HepG2 (cell line): ENCODE data around the gene IRS1. TPM values are rescaled to one million over a fixed set of nuclear protein-coding genes. Genes with fewer than 3 reads are reported as not detected.

Experiments
- BCL3 ChIP-seq: sonication (generic); formaldehyde crosslinking; IDR thresholded peaks from 2 replicates; pipeline ENCODE4 v1.5.1; 2020; ENCODE audit warnings: mild to moderate bottlenecking, missing genetic modification reagents, moderate library complexity
- FLYWCH1 ChIP-seq: sonication (generic); formaldehyde crosslinking; IDR thresholded peaks from 2 replicates; pipeline ENCODE4 v1.8.1; 2023; ENCODE audit warnings: mild to moderate bottlenecking, missing genetic modification reagents
- HBP1 ChIP-seq: IDR thresholded peaks from 2 replicates; pipeline ENCODE4 v1.6.1; 2016; ENCODE audit warnings: low read depth, control low read depth
- HMGXB4 ChIP-seq, 2 experiments: sonication (generic) in 1 of 2; formaldehyde crosslinking in 1 of 2; IDR thresholded peaks; 2 replicates each; pipeline versions ENCODE4 v1.4.0 to v1.6.1; 2018 to 2020; ENCODE audit warnings: missing genetic modification reagents in 2 of 2, borderline replicate concordance in 1 of 2, low read depth in 1 of 2, mild to moderate bottlenecking in 1 of 2, missing biosample characterization in 1 of 2
- HNRNPL ChIP-seq: fragments of 200-400 bp; formaldehyde crosslinking; IDR thresholded peaks from 2 replicates; pipeline ENCODE4 v1.6.1; 2017; ENCODE audit warnings: mild to moderate bottlenecking, low read depth, low read length
- KAT8 ChIP-seq: IDR thresholded peaks from 2 replicates; pipeline ENCODE4 v1.6.1; 2016; ENCODE audit warnings: missing genetic modification reagents, missing compliant biosample characterization
- KLF12 ChIP-seq: sonication (generic); formaldehyde crosslinking; IDR thresholded peaks from 2 replicates; pipeline ENCODE4 v1.4.0; 2020; ENCODE audit warnings: missing genetic modification reagents, borderline replicate concordance
- MAF1 ChIP-seq: sonication (generic); formaldehyde crosslinking; IDR thresholded peaks from 2 replicates; pipeline ENCODE4 v1.5.0; 2020; ENCODE audit warnings: missing genetic modification reagents, borderline replicate concordance
- MBD4 ChIP-seq: IDR thresholded peaks from 2 replicates; pipeline ENCODE4 v1.6.1; 2012; ENCODE audit warnings: low read length, inconsistent platforms, borderline replicate concordance
- MIER2 ChIP-seq: IDR thresholded peaks from 2 replicates; pipeline ENCODE4 v1.6.1; 2016; ENCODE audit warnings: missing biosample characterization, missing genetic modification reagents
- MIER3 ChIP-seq: IDR thresholded peaks from 2 replicates; pipeline ENCODE4 v1.6.1; 2016; ENCODE audit warnings: missing compliant biosample characterization, borderline replicate concordance
- RARG ChIP-seq: sonication (generic); formaldehyde crosslinking; IDR thresholded peaks from 2 replicates; pipeline ENCODE4 v1.4.0; 2020; ENCODE audit warnings: low read depth, mild to moderate bottlenecking, missing genetic modification reagents
- REL ChIP-seq: sonication (generic); formaldehyde crosslinking; conservative IDR thresholded peaks from 2 replicates; pipeline ENCODE4 v1.8.0; 2022; ENCODE audit warnings: mild to moderate bottlenecking, missing genetic modification reagents, moderate library complexity
- SNRNP70 ChIP-seq: fragments of 200-400 bp; formaldehyde crosslinking; IDR thresholded peaks from 2 replicates; pipeline ENCODE4 v1.6.1; 2017; ENCODE audit warnings: mild to moderate bottlenecking, low read depth, low read length, moderate library complexity
- SOX13 ChIP-seq, 3 experiments: fragments of 450-650 bp in 1 of 3; sonication (generic) in 1 of 3; formaldehyde crosslinking in 1 of 3; IDR thresholded peaks in 2 of 3; conservative IDR thresholded peaks in 1 of 3; 2 replicates each; pipeline versions ENCODE4 v1.5.0 to v1.6.1; 2016 to 2020; ENCODE audit warnings: antibody characterized with exemption in 1 of 3, mild to moderate bottlenecking in 1 of 3, missing compliant biosample characterization in 1 of 3, missing genetic modification reagents in 1 of 3, moderate library complexity in 1 of 3
- THYN1 ChIP-seq: sonication (generic); formaldehyde crosslinking; IDR thresholded peaks from 2 replicates; pipeline ENCODE4 v1.8.1; 2023; ENCODE audit warnings: low read depth, mild to moderate bottlenecking, moderate library complexity, missing genetic modification reagents, borderline replicate concordance
- TIGD3 ChIP-seq: sonication (generic); formaldehyde crosslinking; IDR thresholded peaks from 2 replicates; pipeline ENCODE4 v1.5.1; 2020; ENCODE audit warnings: mild to moderate bottlenecking, missing genetic modification reagents, borderline replicate concordance
- TSC22D2 ChIP-seq: sonication (generic); formaldehyde crosslinking; IDR thresholded peaks from 2 replicates; pipeline ENCODE4 v1.5.1; 2020; ENCODE audit warnings: missing genetic modification reagents, mild to moderate bottlenecking, borderline replicate concordance
- YY1 ChIP-seq: IDR thresholded peaks from 2 replicates; pipeline ENCODE4 v1.6.1; 2011; ENCODE audit warnings: low read length, low read depth, moderate library complexity, mild to moderate bottlenecking; ENCODE audit not compliant: insufficient read depth, insufficient replicate concordance
- ZMAT3 ChIP-seq: sonication (generic); formaldehyde crosslinking; conservative IDR thresholded peaks from 2 replicates; pipeline ENCODE4 v1.7.0; 2021; ENCODE audit warnings: missing genetic modification reagents
- ZNF432 ChIP-seq: sonication (generic); formaldehyde crosslinking; IDR thresholded peaks from 2 replicates; pipeline ENCODE4 v1.5.0; 2020; ENCODE audit warnings: missing genetic modification reagents, mild to moderate bottlenecking, borderline replicate concordance
- ZNF674 ChIP-seq: sonication (generic); formaldehyde crosslinking; IDR thresholded peaks from 2 replicates; pipeline ENCODE4 v1.5.0; 2020; ENCODE audit warnings: low read depth, mild to moderate bottlenecking, missing genetic modification reagents
- ZNF83 ChIP-seq: sonication (generic); formaldehyde crosslinking; IDR thresholded peaks from 2 replicates; pipeline ENCODE4 v1.4.0; 2020; ENCODE audit warnings: missing genetic modification reagents, mild to moderate bottlenecking, borderline replicate concordance
- polyA plus RNA-seq, 8 experiments: library from polyadenylated mRNA; depleted of rRNA in 3 of 8; stranded (reverse) in 7 of 8; unstranded in 1 of 8; fragments of >200 nt; fragmentation: Illumina TruSeq in 4 of 8; extraction: Trizol in 4 of 8; gene quantifications; 2 replicates each; pipeline versions ENCODE4 v1.2.1 to v1.2.3, GENCODE V29; 2011 to 2016; ENCODE audit warnings: low read depth in 4 of 8, missing spikeins in 1 of 8, mixed read lengths in 1 of 8; ENCODE audit not compliant: insufficient read depth in 1 of 8
- total RNA-seq, 5 experiments: library from RNA; depleted of rRNA; stranded (reverse); fragments of >200 nt; fragmentation: Illumina TruSeq; extraction: Trizol; gene quantifications; 2 replicates each; pipeline ENCODE4 v1.2.3, GENCODE V29; 2016; ENCODE audit warnings: low read depth in 1 of 5

IRS1 gene
- total and polyA plus RNA-seq, 2 of the 13 experiments (the other 11 are each of a cell fraction or from before 2014, with no cell fraction given) = 8.7 to 9.0 TPM

GRCh38 chr2:226835796-226836547 lies 36.4 kb upstream of the IRS1 start, which contains the start of gene RHBDD1 (continued):
- TF ChIP-seq TSC22D2 (CRISPR knock-in tag) (0 out of 2 replicates have a peak, but pooled peaks have one; percentile 34), MAF1 (CRISPR knock-in tag) (no peak), FLYWCH1 (CRISPR knock-in tag) (no peak), SOX13 (IDR thresholded peaks at IDR 0.05) (no peak), SOX13 (CRISPR knock-in tag; conservative IDR thresholded peaks at IDR 0.05 in 1 of 2, IDR thresholded peaks at IDR 0.05 in 1 of 2) (peak in 1 of 2 experiments; percentile 4; a peak in 1 of 4 replicates), MIER2 (no peak), ZMAT3 (CRISPR knock-in tag) (no peak), ZNF674 (no peak; the same call in 1 of the 2 replicates), YY1 (peak; percentile 61), TIGD3 (CRISPR knock-in tag) (no peak), HNRNPL (no peak), RARG (no peak), THYN1 (CRISPR knock-in tag) (no peak), KLF12 (CRISPR knock-in tag) (no peak), HMGXB4 (CRISPR knock-in tag; IDR thresholded peaks at IDR 0.05; ENCODE audit: borderline replicate concordance in 1 of 2, low read depth in 1 of 2) (peak in 1 of 2 experiments; percentile 77; a peak in 2 of 4 replicates), KAT8 (peak; percentile 67), MIER3 (CRISPR knock-in tag) (peak; percentile 44), BCL3 (CRISPR knock-in tag) (peak; percentile 81), HBP1 (CRISPR knock-in tag) (no peak; the same call in 1 of the 2 replicates), ZNF83 (CRISPR knock-in tag) (0 out of 2 replicates have a peak, but pooled peaks have one; percentile 54), SNRNP70 (no peak), MBD4 (no peak), ZNF432 (CRISPR knock-in tag) (no peak), REL (CRISPR knock-in tag) (no peak)
